GM21717 (cell line): ENCODE results near the gene ZNF304.

Experiments
- ATAC-seq: cut with Tn5 transposase; IDR thresholded peaks from one replicate; pipeline ENCODE4 v1.9.1; 2021; ENCODE audit warnings: mild to moderate bottlenecking, moderate library complexity; ENCODE audit not compliant: unreplicated experiment

Gene ZNF304

GRCh38 chr19:57350877-57351805 lies at the start of gene ZNF304:
TSS of gene ZNF304 (plus strand) at chr19:57351271. CDS start at chr19:57351665, 394 bp downstream.
- ATAC-seq: peak; percentile 85

- no peak for ATAC-seq
These were observed 49.0 kb upstream of the ZNF304 start for GRCh38 chr19:57302020-57302465.

DNA sequence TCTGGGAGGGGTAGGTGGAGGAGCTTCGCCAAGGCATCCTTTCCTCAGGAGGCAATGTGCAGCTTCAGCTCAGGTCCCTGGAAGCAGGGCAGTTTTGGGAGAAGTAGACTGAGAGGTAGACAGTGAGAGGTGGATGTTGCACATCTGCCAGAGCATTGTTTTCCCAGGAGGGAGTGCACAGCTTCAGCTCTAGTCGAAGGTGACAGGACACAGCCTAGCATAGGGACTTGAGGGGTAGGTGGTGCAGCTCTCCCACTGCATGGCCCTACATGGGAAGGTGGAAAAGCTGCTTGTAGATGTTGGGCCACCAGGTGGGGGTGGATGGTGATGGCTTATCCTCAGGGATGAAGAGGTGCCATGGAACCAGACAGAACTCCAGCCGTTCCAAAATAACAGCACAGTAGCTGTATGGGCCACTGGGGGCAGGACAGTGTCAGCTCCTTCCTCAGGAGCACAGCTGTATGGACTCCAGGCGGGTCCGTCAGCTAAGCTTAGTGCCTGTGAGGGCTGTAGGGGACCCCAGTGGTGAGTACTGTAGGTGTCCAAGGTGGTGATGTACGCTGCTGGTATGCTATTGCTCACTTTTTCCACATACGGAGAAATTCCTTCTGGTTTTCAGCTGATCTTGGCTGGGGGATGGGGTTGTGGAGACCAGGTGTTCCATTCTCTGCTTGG lies 48.2 kb upstream of the ZNF304 start:
- no peak for ATAC-seq

- ATAC-seq: no peak
These were observed 46.0 kb upstream of the ZNF304 start for GRCh38 chr19:57305056-57305455.

DNA sequence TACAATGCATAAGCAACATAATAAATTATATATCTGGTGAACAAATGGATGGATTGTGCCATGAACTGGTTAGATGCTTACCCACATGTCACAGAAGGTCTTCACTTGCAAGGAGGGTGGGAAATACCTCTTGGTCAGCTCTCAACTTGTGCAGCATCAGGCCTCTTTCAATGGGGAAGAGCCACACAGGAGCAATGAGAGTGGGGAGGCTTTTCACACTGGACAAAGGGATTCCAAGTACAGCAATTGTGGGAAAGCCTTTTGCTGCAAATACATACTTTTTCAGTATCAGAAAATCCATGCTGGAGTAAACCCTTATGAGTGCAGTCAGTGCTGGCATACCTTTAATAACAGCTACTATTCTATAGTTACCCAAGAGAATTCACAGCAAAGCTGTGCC lies 42.6 kb upstream of the ZNF304 start:
- no peak for ATAC-seq

DNA sequence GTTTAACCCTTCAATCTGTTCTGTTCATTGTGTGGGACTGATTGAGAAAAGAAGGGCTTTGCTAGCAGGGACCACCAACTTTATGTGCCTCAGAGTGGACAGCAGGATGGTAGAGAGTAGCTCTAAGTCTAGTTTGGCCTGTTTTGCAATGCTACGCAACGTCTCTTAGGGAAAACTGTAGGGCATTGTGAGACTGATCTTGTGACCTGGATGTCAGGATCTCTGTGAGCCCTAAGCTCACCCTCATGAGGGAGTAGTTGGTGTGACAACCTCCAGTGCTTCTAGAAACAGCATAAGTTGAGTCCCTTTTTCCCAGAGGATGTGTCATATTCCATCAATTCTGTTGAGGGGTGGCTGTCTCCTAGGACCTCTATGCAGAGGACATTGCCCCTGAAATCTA lies 40.3 kb upstream of the ZNF304 start:
- no peak for ATAC-seq

DNA sequence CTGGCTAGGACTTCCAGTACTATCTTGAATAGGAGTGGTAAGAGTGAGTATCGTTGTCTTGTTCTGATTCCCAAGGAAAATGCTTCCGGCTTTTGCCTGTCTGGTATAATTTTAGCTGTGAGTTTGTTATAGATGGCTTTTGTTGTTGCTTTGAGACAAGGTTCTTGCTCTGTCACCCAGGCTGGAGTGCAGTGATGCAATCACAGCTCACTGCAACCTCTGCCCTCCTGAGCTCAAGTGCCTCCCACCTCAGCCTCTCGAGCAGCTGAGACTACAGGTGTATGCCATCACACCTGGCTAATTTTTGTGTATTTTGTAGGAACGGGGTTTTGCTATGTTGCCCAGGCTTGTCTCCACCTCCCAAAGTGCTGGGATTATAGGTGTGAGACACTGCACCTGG lies 36.9 kb upstream of the ZNF304 start:
- ATAC-seq: no peak

DNA sequence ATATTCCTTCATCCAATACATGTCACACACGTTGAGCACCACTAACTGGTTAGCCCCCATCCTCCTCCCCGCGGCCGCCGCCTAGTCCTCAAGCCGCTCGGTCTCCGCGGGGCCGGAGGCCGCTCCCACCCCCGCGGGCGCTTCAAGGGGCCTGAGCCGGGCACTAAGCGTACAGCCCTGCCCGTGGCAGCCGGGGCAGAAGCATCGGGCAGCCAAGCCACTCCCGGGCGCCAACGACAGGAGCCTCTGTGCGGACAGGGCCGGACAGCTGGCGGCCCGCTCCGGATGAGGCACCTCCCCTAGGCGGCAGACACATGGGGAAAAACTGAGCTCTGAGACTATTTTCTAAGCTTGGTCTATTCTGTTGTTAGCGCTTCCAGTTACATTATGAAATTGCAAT lies 33.6 kb upstream of the ZNF304 start:
- ATAC-seq: no peak

- no peak for ATAC-seq
These were observed 31.2 kb upstream of the ZNF304 start for GRCh38 chr19:57319869-57320179.

GRCh38 chr19:57320180-57321084 lies 30.6 kb upstream of the ZNF304 start, which contains the start of gene ZNF543:
TSS of gene ZNF543 (plus strand) at chr19:57320472. CDS start at chr19:57320854, 382 bp downstream.
- ATAC-seq: peak; percentile 95

- ATAC-seq: no peak
These were observed 30.0 kb upstream of the ZNF304 start for GRCh38 chr19:57321116-57321515.

GRCh38 chr19:57321751-57322150 lies 29.3 kb upstream of the ZNF304 start:
- no peak for ATAC-seq

DNA sequence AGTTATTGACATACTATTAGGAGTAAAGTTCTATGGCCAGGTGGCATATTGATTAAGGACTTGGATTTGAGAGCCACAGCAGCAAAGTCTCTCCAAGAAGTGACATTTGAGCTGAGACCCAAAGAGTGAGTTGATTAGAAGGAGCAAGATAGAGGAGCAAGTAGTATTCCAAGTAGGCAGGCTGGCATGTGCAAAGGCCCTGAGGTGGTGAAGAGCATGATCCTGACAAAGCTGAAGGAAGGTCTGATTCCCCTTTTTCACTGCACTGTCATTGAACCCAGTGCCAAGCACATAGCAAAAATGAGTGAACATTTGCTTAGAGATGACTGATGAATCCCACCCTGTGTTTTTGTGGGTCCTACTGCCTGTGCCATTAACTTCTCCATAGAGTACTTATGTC lies 26.1 kb upstream of the ZNF304 start:
- ATAC-seq: no peak

- ATAC-seq: no peak
These were observed 23.1 kb upstream of the ZNF304 start for GRCh38 chr19:57327993-57328392.

- no peak for ATAC-seq
These were observed 16.9 kb upstream of the ZNF304 start for GRCh38 chr19:57334191-57334590.

DNA sequence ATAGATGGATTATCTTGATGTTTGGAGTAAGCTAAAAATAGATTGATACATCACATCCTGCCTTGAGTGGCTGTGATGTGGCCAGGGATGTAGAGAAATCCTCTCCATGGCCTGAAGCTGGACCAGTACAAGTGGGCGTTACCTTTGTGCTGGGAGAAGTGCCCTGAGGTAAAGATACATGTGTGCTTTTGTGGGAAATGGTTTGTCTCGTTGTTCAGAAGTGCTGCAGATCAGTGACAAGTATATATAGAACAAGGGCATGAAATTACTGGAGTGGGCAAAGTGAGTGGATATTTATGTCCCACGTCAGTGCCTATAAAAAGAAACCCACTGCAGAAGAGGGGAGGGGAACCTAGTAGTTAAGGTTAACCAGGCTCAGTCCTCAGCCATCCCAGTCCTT lies 12.2 kb upstream of the ZNF304 start:
- ATAC-seq: no peak

DNA sequence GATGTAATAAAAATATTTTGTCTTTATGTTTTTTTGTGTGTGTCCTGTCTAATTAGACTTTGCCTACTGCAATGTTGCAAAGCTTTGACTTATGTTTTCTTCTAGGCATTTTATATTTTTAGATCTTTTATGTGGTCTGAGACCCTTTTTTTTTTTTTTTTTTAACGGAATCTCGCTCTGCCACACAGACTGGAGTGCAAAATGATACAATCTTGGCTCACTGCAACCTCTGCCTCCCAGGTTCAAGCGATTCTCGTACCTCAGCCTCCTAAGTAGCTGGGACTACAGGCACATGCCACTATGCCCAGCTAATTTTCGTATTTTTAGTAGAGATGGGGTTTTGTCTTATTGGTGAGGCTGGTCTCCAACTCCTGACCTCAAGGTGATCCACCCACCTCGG lies 8.5 kb upstream of the ZNF304 start:
- no peak for ATAC-seq

- no peak for ATAC-seq
These were observed 2.9 kb upstream of the ZNF304 start for GRCh38 chr19:57348136-57348535.

DNA sequence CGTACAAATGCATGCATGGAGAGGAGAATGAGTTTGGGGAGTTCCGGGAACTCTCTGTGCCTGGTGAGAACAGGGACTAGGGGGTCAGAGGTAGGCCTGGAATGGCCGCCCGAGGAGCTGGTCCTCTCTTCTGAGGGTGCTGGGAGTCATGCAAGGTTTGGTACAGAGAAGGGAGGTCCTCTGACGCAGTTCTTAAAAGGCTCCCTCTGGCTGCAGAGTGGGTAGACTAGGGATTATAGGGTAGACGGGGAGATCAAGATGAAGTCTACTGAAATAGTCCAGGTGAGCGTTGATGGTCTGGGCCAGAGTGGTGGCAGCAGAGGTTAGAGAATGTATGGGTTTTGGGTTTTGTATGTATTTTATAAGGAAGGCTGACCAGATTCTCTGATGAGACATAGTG lies 796 bp downstream of the ZNF304 start:
- ATAC-seq: no peak

DNA sequence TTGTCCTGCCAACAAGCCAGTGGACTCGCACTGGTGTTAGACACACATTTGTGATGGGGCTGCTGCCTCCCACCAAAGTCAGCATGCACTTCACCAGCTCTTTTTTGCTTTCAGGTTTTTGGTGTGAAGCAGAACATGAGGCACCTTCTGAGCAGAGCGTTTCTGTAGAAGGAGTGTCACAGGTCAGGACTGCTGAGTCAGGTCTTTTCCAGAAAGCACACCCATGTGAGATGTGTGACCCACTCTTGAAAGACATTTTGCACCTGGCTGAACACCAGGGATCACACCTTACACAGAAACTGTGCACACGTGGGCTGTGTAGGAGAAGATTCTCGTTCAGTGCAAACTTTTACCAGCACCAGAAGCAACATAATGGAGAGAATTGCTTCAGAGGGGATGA lies 4.8 kb downstream of the ZNF304 start:
- ATAC-seq: no peak

DNA sequence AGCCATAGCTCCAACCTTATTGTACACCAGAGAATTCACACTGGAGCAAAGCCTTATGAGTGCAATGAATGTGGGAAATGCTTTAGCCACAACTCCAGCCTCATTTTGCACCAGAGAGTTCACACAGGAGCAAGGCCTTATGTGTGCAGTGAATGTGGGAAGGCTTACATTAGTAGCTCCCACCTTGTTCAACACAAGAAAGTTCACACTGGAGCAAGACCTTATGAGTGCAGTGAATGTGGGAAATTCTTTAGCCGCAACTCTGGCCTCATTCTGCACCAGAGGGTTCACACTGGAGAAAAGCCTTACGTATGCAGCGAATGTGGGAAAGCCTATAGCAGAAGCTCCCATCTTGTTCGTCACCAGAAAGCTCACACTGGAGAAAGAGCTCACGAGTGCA lies 6.3 kb downstream of the ZNF304 start:
- ATAC-seq: no peak
